Heart left ventricle (tissue), 13 donors: ENCODE data around the gene RAP1GAP.

Source experiments
- POLR2A ChIP-seq, 2 donors: fragments of 450-650 bp; IDR thresholded peaks; one replicate each; pipeline ENCODE4 v1.6.1; 2017; ENCODE audit warnings: antibody characterized with exemption in 2 of 2, mild to moderate bottlenecking in 2 of 2, moderate library complexity in 2 of 2
- TF ChIP-seq, protein P1 (sequence below), 12 donors: fragments of 200-600 bp; sonication (generic) in 4 of 12; IDR thresholded peaks; one replicate each; pipeline versions ENCODE4 v1.5.0 to v1.8.0; 2018 to 2022; ENCODE audit warnings: antibody characterized with exemption in 12 of 12, mild to moderate bottlenecking in 5 of 12
- donor health status: ischemic (EF 13 %, LVEDD 7.1; RV severe dilation, severe dysfunction).
- donor health status: DM: no; HTN: yes; CAD: no.
- donor health status: DM: no; HTN: no; CAD: no.
- donor health status: ischemic (EF 25% LVEDD 6.9; RV normal size, moderate dysfunction).
- donor health status: ischemic (EF 25% LVEDD 5.7; RV mildly dilated, moderate dysfunction).
- donor health status: ischemic (EF 35%, LVEDD 5.7; RV mildly dilated, moderate dysfunction).
- donor health status: nonischemic (EF 11% LVEDD 7.7; RV severe dilation, severe dysfunction).
- donor health status: DM: yes; HTN: yes; CAD: no.
- donor health status: PGD.
- donor health status: ischemic (EF 29% LVEDD 5.4; RV normal size, mild dysfunction).
- donor health status: nonischemic (EF 23%, LVEDD 6.1; RV moderate dilation, normal function).

DNA sequence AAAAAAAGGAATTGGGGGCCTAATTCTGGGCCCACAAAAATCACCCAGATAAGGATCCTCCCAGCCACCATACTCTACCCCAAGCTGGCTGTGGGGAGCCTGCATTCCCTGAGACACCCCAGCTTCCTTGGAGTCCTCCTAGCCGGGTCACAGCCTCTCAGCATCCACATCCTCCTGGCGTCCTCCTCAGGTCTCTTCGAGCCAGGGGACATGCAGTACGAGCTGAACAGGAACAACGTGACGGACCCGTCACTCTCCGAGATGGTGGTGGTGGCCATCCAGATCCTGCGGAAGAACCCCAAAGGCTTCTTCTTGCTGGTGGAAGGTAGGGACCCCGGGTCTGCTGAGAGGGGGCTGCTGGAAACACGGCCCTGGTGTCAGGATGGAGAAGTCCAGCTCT lies 95.7 kb downstream of the RAP1GAP start:
- TF ChIP-seq, protein P1, sequence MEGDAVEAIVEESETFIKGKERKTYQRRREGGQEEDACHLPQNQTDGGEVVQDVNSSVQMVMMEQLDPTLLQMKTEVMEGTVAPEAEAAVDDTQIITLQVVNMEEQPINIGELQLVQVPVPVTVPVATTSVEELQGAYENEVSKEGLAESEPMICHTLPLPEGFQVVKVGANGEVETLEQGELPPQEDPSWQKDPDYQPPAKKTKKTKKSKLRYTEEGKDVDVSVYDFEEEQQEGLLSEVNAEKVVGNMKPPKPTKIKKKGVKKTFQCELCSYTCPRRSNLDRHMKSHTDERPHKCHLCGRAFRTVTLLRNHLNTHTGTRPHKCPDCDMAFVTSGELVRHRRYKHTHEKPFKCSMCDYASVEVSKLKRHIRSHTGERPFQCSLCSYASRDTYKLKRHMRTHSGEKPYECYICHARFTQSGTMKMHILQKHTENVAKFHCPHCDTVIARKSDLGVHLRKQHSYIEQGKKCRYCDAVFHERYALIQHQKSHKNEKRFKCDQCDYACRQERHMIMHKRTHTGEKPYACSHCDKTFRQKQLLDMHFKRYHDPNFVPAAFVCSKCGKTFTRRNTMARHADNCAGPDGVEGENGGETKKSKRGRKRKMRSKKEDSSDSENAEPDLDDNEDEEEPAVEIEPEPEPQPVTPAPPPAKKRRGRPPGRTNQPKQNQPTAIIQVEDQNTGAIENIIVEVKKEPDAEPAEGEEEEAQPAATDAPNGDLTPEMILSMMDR (IDR thresholded peaks at IDR 0.05): no peak
- no peak for TF ChIP-seq POLR2A (IDR thresholded peaks at IDR 0.05)
